GM23338 (cell line): Measurements from ENCODE around the gene IRF3. TPM values are rescaled to one million over a fixed set of nuclear protein-coding genes. Genes with fewer than 3 reads are reported as not detected.

Source experiments
- ATAC-seq: fragments of 200-7000 bp; cut with Tn5 transposase; 3 replicates; pipeline ENCODE4 v1.9.1; 2020
- DNase-seq: peaks from one replicate; pipeline ENCODE4 v3.0.0-alpha.2; 2015; ENCODE audit warnings: low spot score
- H2AFZ ChIP-seq: fragments of 200-600 bp; sonication (generic); 2 replicates; pipeline ENCODE4 v1.8.0; 2016; ENCODE audit warnings: antibody characterized with exemption, mild to moderate bottlenecking, moderate library complexity
- H3F3A ChIP-seq: fragments of 200-600 bp; sonication (generic); replicated peaks from 2 replicates; pipeline ENCODE4 v1.8.0; 2017; ENCODE audit warnings: antibody characterized with exemption, mixed run types, low read depth
- H3K27ac ChIP-seq: fragments of 200-600 bp; sonication (generic); 2 replicates; pipeline ENCODE4 v1.6.1; 2016; ENCODE audit warnings: low read depth
- H3K27me3 ChIP-seq: fragments of 200-600 bp; sonication (generic); 2 replicates; pipeline ENCODE4 v1.8.0; 2016; ENCODE audit warnings: mild to moderate bottlenecking, mixed run types, moderate library complexity; ENCODE audit not compliant: insufficient read depth
- H3K36me3 ChIP-seq: fragments of 200-600 bp; sonication (generic); 2 replicates; pipeline ENCODE4 v1.8.0; 2016; ENCODE audit warnings: mild to moderate bottlenecking; ENCODE audit not compliant: insufficient read depth
- H3K4me1 ChIP-seq: fragments of 200-600 bp; sonication (generic); 2 replicates; pipeline ENCODE4 v1.8.0; 2016; ENCODE audit warnings: mild to moderate bottlenecking, moderate library complexity; ENCODE audit not compliant: insufficient read depth
- H3K4me2 ChIP-seq: fragments of 200-600 bp; sonication (generic); 2 replicates; pipeline ENCODE4 v1.7.1; 2017; ENCODE audit warnings: mixed run types
- H3K4me3 ChIP-seq: fragments of 200-600 bp; sonication (generic); 2 replicates; pipeline ENCODE4 v1.6.1; 2016; ENCODE audit warnings: mixed run types
- H3K79me2 ChIP-seq: fragments of 200-600 bp; sonication (generic); replicated peaks from 2 replicates; pipeline ENCODE4 v1.8.0; 2017; ENCODE audit warnings: mild to moderate bottlenecking; ENCODE audit not compliant: insufficient read depth
- H3K9me2 ChIP-seq: fragments of 200-600 bp; sonication (generic); 2 replicates; pipeline ENCODE4 v1.8.0; 2017; ENCODE audit not compliant: insufficient read depth
- H4K20me1 ChIP-seq: fragments of 200-600 bp; sonication (generic); replicated peaks from 2 replicates; pipeline ENCODE4 v1.8.0; 2017; ENCODE audit warnings: mild to moderate bottlenecking; ENCODE audit not compliant: insufficient read depth
- H3K27ac Mint-ChIP-seq: 2 replicates; pipeline ENCODE4 v1.8.0; 2020; ENCODE audit warnings: inconsistent platforms, mild to moderate bottlenecking, moderate library complexity, mixed read lengths
- H3K27me3 Mint-ChIP-seq: 3 replicates; pipeline ENCODE4 v1.8.0; 2022; ENCODE audit warnings: low read depth, mild to moderate bottlenecking, moderate library complexity, mixed read lengths, inconsistent platforms; ENCODE audit not compliant: insufficient read depth, poor library complexity
- H3K36me3 Mint-ChIP-seq: 3 replicates; pipeline ENCODE4 v1.8.0; 2021; ENCODE audit warnings: low read depth, mild to moderate bottlenecking, inconsistent platforms, moderate library complexity, mixed read lengths
- H3K4me1 Mint-ChIP-seq: 3 replicates; pipeline ENCODE4 v1.8.0; 2020; ENCODE audit warnings: mild to moderate bottlenecking, inconsistent platforms, mixed read lengths
- H3K4me3 Mint-ChIP-seq: 3 replicates; pipeline ENCODE4 v1.8.0; 2021; ENCODE audit warnings: moderate library complexity, mild to moderate bottlenecking, inconsistent platforms, mixed read lengths
- H3K9me3 Mint-ChIP-seq: 3 replicates; pipeline ENCODE4 v1.8.0; 2020; ENCODE audit warnings: moderate library complexity, mild to moderate bottlenecking, inconsistent platforms, mixed read lengths
- CREB1 ChIP-seq: fragments of 250-450 bp; sonication (Bioruptor Pico); IDR thresholded peaks from 2 replicates; pipeline ENCODE4 v1.5.0; 2020; ENCODE audit warnings: low read depth, mild to moderate bottlenecking, moderate library complexity
- CTCF ChIP-seq, 2 experiments: fragments of 200-600 bp in 1 of 2; sonication (generic) in 1 of 2; conservative IDR thresholded peaks; 2 replicates each; pipeline versions ENCODE4 v1.5.1 to v1.6.1; 2016 to 2017; ENCODE audit warnings: antibody characterized with exemption in 2 of 2, low read depth in 2 of 2, mild to moderate bottlenecking in 2 of 2, moderate library complexity in 1 of 2
- ETS1 ChIP-seq: IDR thresholded peaks from 2 replicates; pipeline ENCODE4 v1.6.1; 2016; ENCODE audit warnings: antibody characterized with exemption
- EZH2 ChIP-seq: fragments of 200-600 bp; sonication (generic); IDR thresholded peaks from one replicate; pipeline ENCODE4 v1.8.0; 2017; ENCODE audit warnings: antibody characterized with exemption, mild to moderate bottlenecking, low read depth; ENCODE audit not compliant: unreplicated experiment
- EZH2phosphoT487 ChIP-seq: fragments of 200-600 bp; sonication (generic); IDR thresholded peaks from one replicate; pipeline ENCODE4 v1.8.1; 2018; ENCODE audit warnings: antibody characterized with exemption; ENCODE audit not compliant: unreplicated experiment
- JUNB ChIP-seq: IDR thresholded peaks from one replicate; pipeline ENCODE4 v1.6.1; 2016; ENCODE audit warnings: antibody characterized with exemption; ENCODE audit not compliant: unreplicated experiment
- POLR2AphosphoS5 ChIP-seq: IDR thresholded peaks from 2 replicates; pipeline ENCODE4 v1.6.1; 2016; ENCODE audit warnings: antibody characterized with exemption, low read depth
- REST ChIP-seq: IDR thresholded peaks from one replicate; pipeline ENCODE4 v1.6.1; 2018; ENCODE audit warnings: antibody characterized with exemption; ENCODE audit not compliant: unreplicated experiment
- STAT1 ChIP-seq: IDR thresholded peaks from one replicate; pipeline ENCODE4 v1.6.1; 2016; ENCODE audit warnings: antibody characterized with exemption; ENCODE audit not compliant: unreplicated experiment
- ZNF114 ChIP-seq: fragments of 250-450 bp; sonication (Bioruptor Pico); IDR thresholded peaks from 2 replicates; pipeline ENCODE4 v1.5.0; 2020; ENCODE audit warnings: mild to moderate bottlenecking, moderate library complexity
- ZNF331 ChIP-seq: fragments of 250-450 bp; sonication (Bioruptor Pico); IDR thresholded peaks from 2 replicates; pipeline ENCODE4 v1.5.0; 2020; ENCODE audit warnings: low read depth, mild to moderate bottlenecking, moderate library complexity
- polyA plus RNA-seq: library from polyadenylated mRNA; unstranded; fragments of >200 nt; fragmentation: Nextera tagmentation; extraction: Ambion mirVana; gene quantifications from 2 replicates; pipeline ENCODE4 v1.2.1, GENCODE V29; 2016
- total RNA-seq: library from RNA; depleted of rRNA; stranded (reverse); fragments of >200 nt; shearing (Covaris generic); gene quantifications from 2 replicates; pipeline ENCODE4 v1.2.3, GENCODE V29; 2014

IRF3 gene
- total and polyA plus RNA-seq, 2 experiments from 2014 or later = 57.4 to 164 TPM

GRCh38 chr19:49639401-49640112, 26.1 kb downstream of the IRF3 start:
- Histone ChIP-seq H3K4me3 (peak overlapping the region; percentile 49), H3K79me2 (peaks cover 23% of the 10 kb centered on the region), H4K20me1 (peaks cover 13% of the 10 kb centered on the region), H3K36me3 (no peaks in the 10 kb centered on the region), H3K9me2 (no peaks in the 10 kb centered on the region), H3K27ac (no peak overlapping the region), H3F3A (peaks cover 27% of the 10 kb centered on the region), H2AFZ (no peak overlapping the region), H3K4me1 (peaks cover 48% of the 10 kb centered on the region), H3K27me3 (peaks cover 11% of the 10 kb centered on the region; the same call in 1 of the 2 replicates), H3K4me2 (peak overlapping the region; percentile 70)
- peak; percentile 21 for DNase-seq
- H3K9me3 Mint-ChIP-seq = peaks cover 2% of the 10 kb centered on the region; the same call in 1 of the 3 replicates
- ATAC-seq = no peak
- peaks cover 68% of the 10 kb centered on the region for H3K4me1 Mint-ChIP-seq
- H3K27ac Mint-ChIP-seq = no peak overlapping the region
- H3K4me3 Mint-ChIP-seq = peak overlapping the region; percentile 97
- H3K36me3 Mint-ChIP-seq = peaks cover 2% of the 10 kb centered on the region; the same call in 1 of the 3 replicates
- TF ChIP-seq REST = no peak
- H3K27me3 Mint-ChIP-seq = peaks cover 49% of the 10 kb centered on the region

GRCh38 chr19:49637821-49638738, 27.6 kb downstream of the IRF3 start:
- H3K27ac Mint-ChIP-seq = peak overlapping the region; percentile 94
- Histone ChIP-seq H3K27me3 (peaks cover 11% of the 10 kb centered on the region; the same call in 1 of the 2 replicates), H3K4me3 (peak overlapping the region; percentile 49), H3F3A (peaks cover 22% of the 10 kb centered on the region), H3K79me2 (peaks cover 9% of the 10 kb centered on the region), H2AFZ (0 out of 2 replicates have a peak overlapping the region, but pooled peaks have one; percentile 28), H3K4me1 (peaks cover 42% of the 10 kb centered on the region), H3K9me2 (no peaks in the 10 kb centered on the region), H3K4me2 (peak overlapping the region; percentile 70), H4K20me1 (0 out of 2 replicates have a peak, but pooled peaks cover 2% of the 10 kb centered on the region), H3K36me3 (no peaks in the 10 kb centered on the region), H3K27ac (no peak overlapping the region)
- H3K4me3 Mint-ChIP-seq = peak overlapping the region; percentile 77
- H3K36me3 Mint-ChIP-seq = no peaks in the 10 kb centered on the region; the same call in 2 of the 3 replicates
- H3K27me3 Mint-ChIP-seq = peaks cover 50% of the 10 kb centered on the region
- peaks cover 2% of the 10 kb centered on the region; the same call in 1 of the 3 replicates for H3K9me3 Mint-ChIP-seq
- peaks cover 54% of the 10 kb centered on the region for H3K4me1 Mint-ChIP-seq
- DNase-seq = peak; percentile 71
- peak; percentile 3 for ATAC-seq
- TF ChIP-seq ZNF114 (CRISPR knock-in tag) (no peak), ZNF331 (no peak), EZH2 (no peak), JUNB (no peak), STAT1 (no peak), CREB1 (no peak), POLR2AphosphoS5 (no peak), EZH2phosphoT487 (no peak), ETS1 (no peak), CTCF (conservative IDR thresholded peaks at IDR 0.05; ENCODE audit: low read depth in 2 of 2) (no peak)
